SJCRH30 (cell line): ENCODE measurements around the gene ITPR2. TPM values are rescaled to one million over a fixed set of nuclear protein-coding genes. Genes with fewer than 3 reads are reported as not detected.
A peak's percentile ranks its signal among the peaks of the same experiment; 100 is the strongest.

ENCODE experiments used
- DNase-seq, 2 experiments: peaks; one replicate each; pipeline ENCODE4 v3.0.0-alpha.2; 2015 to 2020
- H3K27ac ChIP-seq: fragments of 250-450 bp; sonication (Bioruptor Pico); 2 replicates; pipeline ENCODE4 v1.5.1; 2020; ENCODE audit warnings: mild to moderate bottlenecking, moderate library complexity
- H3K27me3 ChIP-seq: fragments of 250-450 bp; sonication (Bioruptor Pico); 2 replicates; pipeline ENCODE4 v1.5.1; 2020; ENCODE audit warnings: mild to moderate bottlenecking, moderate library complexity
- H3K36me3 ChIP-seq: fragments of 250-450 bp; sonication (Bioruptor Pico); 2 replicates; pipeline ENCODE4 v1.5.1; 2020; ENCODE audit warnings: mild to moderate bottlenecking, moderate library complexity
- H3K4me1 ChIP-seq: fragments of 250-450 bp; sonication (Bioruptor Pico); 2 replicates; pipeline ENCODE4 v1.5.1; 2020; ENCODE audit warnings: mild to moderate bottlenecking, moderate library complexity
- H3K4me3 ChIP-seq: fragments of 250-450 bp; sonication (Bioruptor Pico); 2 replicates; pipeline ENCODE4 v1.5.1; 2020; ENCODE audit warnings: mild to moderate bottlenecking, moderate library complexity
- H3K9me3 ChIP-seq: fragments of 250-450 bp; sonication (Bioruptor Pico); replicated peaks from 2 replicates; pipeline ENCODE4 v1.5.1; 2020; ENCODE audit warnings: mild to moderate bottlenecking, moderate library complexity
- total RNA-seq: library from RNA; depleted of rRNA; stranded (reverse); fragments of >200 nt; shearing (Covaris generic); gene quantifications from 2 replicates; pipeline ENCODE4 v1.2.3, GENCODE V29; 2014

The ITPR2 gene
- total RNA-seq, 1 experiment from 2014 or later: 8.7 TPM

DNA sequence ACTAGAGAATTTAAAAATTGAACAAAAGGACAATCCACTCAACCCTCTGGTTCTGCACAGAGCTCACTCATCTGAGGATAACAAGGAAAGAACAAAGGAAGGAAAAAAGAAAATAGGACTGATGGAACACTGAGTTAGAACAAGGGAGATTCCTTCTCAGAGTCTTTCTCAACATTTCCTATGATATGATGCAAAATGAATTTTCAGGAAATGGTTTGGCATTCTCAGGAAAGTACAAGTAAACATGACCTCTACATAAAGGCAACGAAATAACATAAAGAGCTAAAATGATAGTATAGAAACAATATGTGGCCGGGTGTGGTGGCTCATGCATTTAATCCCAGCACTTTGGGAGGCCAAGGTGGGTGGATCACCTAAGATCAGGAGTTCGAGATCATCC lies 135.8 kb downstream of the ITPR2 start:
- H3K9me3 ChIP-seq: no peaks in the 10 kb centered on the region
- H3K27me3 ChIP-seq: no peaks in the 10 kb centered on the region
- DNase-seq: no peak
- no peaks in the 10 kb centered on the region for H3K36me3 ChIP-seq
- H3K4me1 ChIP-seq: no peaks in the 10 kb centered on the region
- no peak overlapping the region for H3K4me3 ChIP-seq
- H3K27ac ChIP-seq: no peak overlapping the region

DNA sequence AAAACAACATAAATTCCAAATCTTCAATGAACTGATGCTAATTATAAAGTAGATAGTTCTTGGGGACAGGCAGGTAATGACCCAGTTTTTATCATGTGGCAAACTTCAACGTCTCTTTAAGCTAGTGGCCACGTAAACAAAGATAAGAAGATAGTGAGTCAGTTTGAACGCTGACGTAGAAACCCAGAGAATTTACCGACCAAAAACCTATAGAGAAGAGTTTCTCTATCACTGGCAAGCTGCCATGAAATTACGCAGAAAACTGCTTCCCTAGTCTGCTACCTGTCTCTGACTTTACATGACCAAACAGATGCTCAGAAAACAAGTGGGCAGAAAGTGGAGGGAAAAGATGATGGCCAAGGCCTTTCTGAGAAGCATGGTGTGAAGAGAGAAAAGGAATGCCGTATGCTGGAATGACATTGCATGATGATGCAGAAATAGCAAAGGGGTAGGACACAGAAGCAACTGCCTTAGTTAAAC lies 136.3 kb downstream of the ITPR2 start:
- Histone ChIP-seq H3K27ac (no peak overlapping the region), H3K27me3 (no peaks in the 10 kb centered on the region), H3K36me3 (no peaks in the 10 kb centered on the region), H3K4me1 (no peaks in the 10 kb centered on the region), H3K4me3 (no peak overlapping the region), H3K9me3 (no peaks in the 10 kb centered on the region)
- no peak for DNase-seq

DNA sequence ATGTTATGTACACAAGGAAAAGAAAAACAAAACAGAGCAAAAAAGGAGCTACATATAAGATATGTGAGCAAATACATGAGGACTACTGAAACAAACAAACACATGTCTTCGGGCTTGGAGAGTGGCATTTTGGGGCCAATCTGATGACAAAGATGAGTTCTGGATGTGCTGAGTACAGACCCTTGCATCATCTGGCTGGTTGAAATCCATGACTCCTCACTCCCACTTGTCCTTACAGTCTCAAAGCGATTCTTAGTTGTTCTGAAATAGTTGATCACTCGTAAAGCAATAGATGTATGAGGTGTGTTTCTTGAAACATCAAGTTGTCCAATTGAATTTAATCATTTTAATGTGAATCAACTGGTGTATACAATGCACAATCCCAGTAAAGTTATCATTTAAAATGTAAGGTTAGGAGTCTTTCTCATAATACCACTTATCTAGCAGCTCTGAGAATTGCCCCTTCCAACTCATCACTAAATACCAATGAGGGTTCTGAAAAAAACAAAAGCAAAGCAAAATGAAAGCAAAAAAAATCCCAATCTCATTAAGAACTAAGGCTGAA lies 136.9 kb downstream of the ITPR2 start:
- H3K27ac ChIP-seq: no peak overlapping the region

DNA sequence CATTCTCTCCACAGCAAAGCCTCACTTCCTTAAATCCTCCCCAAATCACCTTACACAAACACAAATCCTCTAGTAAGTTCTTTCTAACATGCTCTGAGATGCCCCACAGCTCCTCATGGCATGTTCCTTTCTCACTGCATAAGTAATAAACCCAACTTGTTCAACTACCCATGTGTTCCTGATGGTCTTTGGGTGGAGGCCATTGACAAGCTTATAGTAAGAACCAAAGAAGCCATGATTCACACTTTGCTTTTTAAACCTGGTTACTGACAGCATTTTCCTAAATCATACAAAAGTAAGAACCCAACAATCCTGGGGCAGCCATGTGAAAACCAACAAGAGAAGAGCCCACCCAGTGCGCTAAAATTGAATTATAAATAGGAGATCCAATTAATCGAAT lies 138.6 kb downstream of the ITPR2 start:
- peaks cover 3% of the 10 kb centered on the region; the same call in 1 of the 2 replicates for H3K4me1 ChIP-seq
- H3K36me3 ChIP-seq: no peaks in the 10 kb centered on the region
- H3K27me3 ChIP-seq: no peaks in the 10 kb centered on the region
- no peaks in the 10 kb centered on the region for H3K9me3 ChIP-seq
- H3K4me3 ChIP-seq: no peak overlapping the region
- no peak for DNase-seq
- no peak overlapping the region for H3K27ac ChIP-seq

More for the DNA sequence above, 136.9 kb downstream of the ITPR2 start:
- Histone ChIP-seq H3K36me3 (no peaks in the 10 kb centered on the region), H3K4me1 (peaks cover 3% of the 10 kb centered on the region; the same call in 1 of the 2 replicates), H3K9me3 (no peaks in the 10 kb centered on the region), H3K27me3 (no peaks in the 10 kb centered on the region), H3K4me3 (no peak overlapping the region)
- DNase-seq: no peak

DNA sequence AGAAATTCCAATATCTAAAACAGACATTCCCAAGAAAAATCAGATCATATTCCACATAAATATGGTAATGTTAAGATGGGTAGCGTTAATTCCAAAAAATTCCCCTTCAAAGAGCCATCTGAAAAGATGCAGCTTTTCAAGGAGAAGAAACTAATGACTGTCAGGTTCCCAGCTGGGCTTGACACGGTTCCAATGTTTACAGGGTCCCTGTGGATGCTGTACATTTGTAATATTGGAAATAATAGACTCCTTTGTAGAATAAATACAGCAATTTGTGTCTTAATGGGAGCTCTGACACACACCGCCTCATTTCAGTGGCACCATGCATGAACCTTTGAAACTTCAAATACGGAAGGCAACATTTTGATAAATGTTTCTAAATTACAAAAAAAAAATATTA lies 140.6 kb downstream of the ITPR2 start:
- no peaks in the 10 kb centered on the region for H3K36me3 ChIP-seq
- H3K4me1 ChIP-seq: peaks cover 3% of the 10 kb centered on the region; the same call in 1 of the 2 replicates
- DNase-seq: no peak
- no peaks in the 10 kb centered on the region for H3K27me3 ChIP-seq
- no peak overlapping the region for H3K27ac ChIP-seq
- H3K9me3 ChIP-seq: no peaks in the 10 kb centered on the region
- no peak overlapping the region for H3K4me3 ChIP-seq

DNA sequence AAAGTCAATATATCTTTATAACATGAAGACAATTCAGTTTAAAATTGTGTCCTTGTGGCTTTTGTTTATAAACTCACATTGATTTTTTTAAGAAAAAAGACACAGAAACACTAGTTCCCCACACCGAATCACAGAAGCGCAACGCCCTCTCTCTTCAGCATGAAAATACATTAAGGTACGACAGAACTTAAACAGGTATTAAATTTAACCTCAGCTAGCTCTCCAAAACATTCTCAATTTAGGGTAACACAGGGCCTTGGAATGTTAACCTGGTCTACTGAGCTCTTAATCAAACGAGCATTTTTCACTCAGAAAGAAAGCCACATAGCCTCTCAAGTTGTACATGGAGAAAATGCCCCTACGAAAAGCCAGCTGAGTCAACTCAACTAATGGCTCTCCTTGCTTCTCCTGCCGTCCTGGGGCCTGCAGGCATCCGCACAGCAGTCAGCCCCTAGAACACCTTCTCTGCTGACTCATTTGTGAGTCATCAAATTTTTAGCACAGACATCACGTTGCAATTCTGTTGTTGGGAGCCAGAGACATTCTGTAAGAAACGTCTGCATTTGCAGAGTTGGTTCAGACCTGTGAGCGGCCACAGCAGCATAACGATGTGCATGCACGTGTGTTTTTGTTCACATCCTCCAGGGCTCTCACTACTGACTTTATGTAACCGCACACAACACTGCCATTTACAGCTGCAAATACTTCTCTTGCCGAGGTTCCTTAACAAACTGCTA lies 141.6 kb downstream of the ITPR2 start:
- DNase-seq: peak; percentile 26 to 40
- Histone ChIP-seq H3K4me1 (peaks cover 3% of the 10 kb centered on the region; the same call in 1 of the 2 replicates), H3K27me3 (no peaks in the 10 kb centered on the region), H3K36me3 (no peaks in the 10 kb centered on the region), H3K4me3 (no peak overlapping the region), H3K27ac (no peak overlapping the region), H3K9me3 (no peaks in the 10 kb centered on the region)

DNA sequence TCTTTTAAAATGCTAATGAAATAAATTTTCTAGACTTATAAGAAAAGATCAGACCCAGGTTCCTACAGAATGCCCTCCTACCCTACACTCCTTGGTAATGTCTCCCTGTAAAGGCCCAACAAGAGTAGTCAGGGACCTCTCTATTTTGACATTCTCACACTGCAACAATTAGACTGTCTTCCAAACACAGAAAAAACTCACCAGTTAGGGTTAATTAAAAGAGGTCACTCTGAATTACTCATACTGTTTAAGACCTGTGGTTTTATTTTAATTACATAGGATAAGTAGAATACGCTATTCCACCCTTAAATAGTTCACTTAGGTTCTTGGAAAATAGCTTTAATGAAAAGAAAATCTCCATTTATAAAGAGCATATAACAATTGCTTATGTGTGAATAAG lies 142.4 kb downstream of the ITPR2 start:
- no peak overlapping the region for H3K27ac ChIP-seq
- H3K4me1 ChIP-seq: peaks cover 3% of the 10 kb centered on the region; the same call in 1 of the 2 replicates
- DNase-seq: no peak
- no peaks in the 10 kb centered on the region for H3K9me3 ChIP-seq
- no peaks in the 10 kb centered on the region for H3K27me3 ChIP-seq
- H3K4me3 ChIP-seq: no peak overlapping the region
- H3K36me3 ChIP-seq: no peaks in the 10 kb centered on the region

DNA sequence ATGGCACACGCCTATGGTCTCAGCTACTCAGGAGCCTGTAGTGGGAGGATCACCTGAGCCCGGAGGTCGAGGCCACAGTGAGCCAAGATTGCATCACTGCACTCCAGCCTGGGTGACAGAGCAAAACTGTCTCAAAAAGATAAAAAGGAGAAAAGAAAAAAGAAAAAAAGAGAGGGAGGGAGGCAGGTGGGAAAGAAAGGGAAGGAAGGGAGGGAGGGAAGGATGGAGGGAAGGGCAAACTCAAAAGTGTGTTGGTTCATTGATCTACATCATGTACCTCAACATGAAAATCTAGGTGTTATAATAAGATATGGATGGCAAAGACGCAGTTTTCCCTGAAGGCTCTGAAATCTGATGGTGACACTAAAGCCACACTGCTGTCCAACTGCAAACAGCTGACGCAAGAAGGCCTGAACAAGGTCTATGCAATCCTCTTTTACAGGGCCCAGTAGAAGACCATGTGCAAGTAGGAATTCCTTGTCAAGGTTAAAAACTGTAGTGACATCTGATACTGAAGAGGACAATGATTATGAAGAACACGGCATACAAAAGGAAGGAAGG lies 143.6 kb downstream of the ITPR2 start:
- Histone ChIP-seq H3K4me1 (peaks cover 3% of the 10 kb centered on the region; the same call in 1 of the 2 replicates), H3K4me3 (no peak overlapping the region), H3K27ac (no peak overlapping the region), H3K36me3 (no peaks in the 10 kb centered on the region; the same call in 1 of the 2 replicates), H3K9me3 (no peaks in the 10 kb centered on the region), H3K27me3 (no peaks in the 10 kb centered on the region)
- DNase-seq: no peak

DNA sequence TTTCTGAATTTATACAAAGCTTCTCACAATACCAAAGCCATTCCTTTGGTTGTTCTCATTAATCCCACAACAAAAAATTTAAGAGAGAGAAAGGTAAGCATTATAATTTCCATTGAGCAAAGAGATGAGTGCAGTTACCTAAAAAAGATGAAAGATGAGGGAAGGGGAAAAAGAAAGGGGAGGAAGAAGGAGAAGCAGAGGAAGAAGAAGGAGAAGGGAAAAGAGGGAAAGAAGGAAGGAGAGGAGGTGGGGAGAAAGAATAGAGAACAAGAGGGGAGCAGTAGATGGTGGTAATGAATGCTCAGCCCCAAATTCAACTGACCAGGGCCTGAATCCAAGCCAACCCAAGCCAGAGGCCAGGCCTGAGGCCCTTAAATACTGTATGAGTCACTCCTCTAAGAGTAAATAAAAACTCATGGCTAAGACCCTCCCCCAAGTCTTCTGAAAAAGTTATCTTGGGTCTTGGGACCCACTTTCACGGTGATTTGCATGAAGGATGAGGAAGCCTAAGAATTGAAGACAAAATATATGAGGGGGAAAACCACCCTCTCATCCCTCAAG lies 144.6 kb downstream of the ITPR2 start:
- Histone ChIP-seq H3K36me3 (no peaks in the 10 kb centered on the region; the same call in 1 of the 2 replicates), H3K4me1 (peaks cover 3% of the 10 kb centered on the region; the same call in 1 of the 2 replicates), H3K27me3 (no peaks in the 10 kb centered on the region), H3K9me3 (peaks cover 3% of the 10 kb centered on the region; the same call in 1 of the 2 replicates), H3K4me3 (no peak overlapping the region), H3K27ac (no peak overlapping the region)
- no peak for DNase-seq

DNA sequence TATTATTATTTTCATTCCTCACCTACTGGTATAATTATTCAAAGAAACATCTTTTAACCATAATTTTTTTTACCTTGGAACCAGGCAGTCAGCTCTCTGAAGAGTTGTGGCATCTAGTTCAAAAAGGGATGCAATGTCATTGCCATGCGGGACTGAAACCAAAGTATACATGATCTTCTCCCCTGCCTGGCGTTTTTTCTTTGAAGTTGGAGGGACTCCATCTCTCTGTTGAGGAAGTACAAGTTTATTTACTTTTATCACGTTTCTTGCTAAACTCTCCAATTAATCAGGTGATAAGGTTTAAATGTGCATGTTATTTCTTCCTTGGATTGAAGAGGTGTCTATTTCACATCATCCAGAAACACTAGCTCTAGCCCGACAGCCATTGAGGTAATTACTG lies 146.6 kb downstream of the ITPR2 start:
- H3K27ac ChIP-seq: no peak overlapping the region
- DNase-seq: no peak
- H3K4me1 ChIP-seq: peaks cover 3% of the 10 kb centered on the region; the same call in 1 of the 2 replicates
- H3K36me3 ChIP-seq: no peaks in the 10 kb centered on the region; the same call in 1 of the 2 replicates
- H3K9me3 ChIP-seq: peaks cover 3% of the 10 kb centered on the region; the same call in 1 of the 2 replicates
- no peaks in the 10 kb centered on the region for H3K27me3 ChIP-seq
- no peak overlapping the region for H3K4me3 ChIP-seq

DNA sequence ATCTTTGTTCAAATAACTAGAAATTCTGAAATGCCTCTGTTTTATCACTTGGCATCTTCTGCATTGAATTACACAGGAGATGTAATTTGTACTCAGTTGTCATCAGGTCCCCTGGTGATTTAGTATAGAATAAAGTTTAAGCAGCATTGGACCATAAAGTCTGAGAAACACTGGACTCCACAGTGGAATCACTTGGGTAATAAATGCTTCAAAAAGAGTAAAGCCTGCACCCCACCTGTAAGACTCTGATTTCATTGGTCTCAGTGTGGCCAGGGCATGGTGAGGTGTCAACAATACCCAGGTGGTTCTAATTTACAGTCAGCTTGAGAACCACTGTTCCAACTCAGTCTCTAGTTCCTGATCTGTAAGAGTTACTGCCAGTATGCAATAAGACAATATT lies 148.9 kb downstream of the ITPR2 start:
- Histone ChIP-seq H3K36me3 (no peaks in the 10 kb centered on the region; the same call in 1 of the 2 replicates), H3K4me3 (no peak overlapping the region), H3K27ac (no peak overlapping the region), H3K4me1 (no peaks in the 10 kb centered on the region; the same call in 1 of the 2 replicates), H3K9me3 (peaks cover 3% of the 10 kb centered on the region; the same call in 1 of the 2 replicates), H3K27me3 (no peaks in the 10 kb centered on the region)
- no peak for DNase-seq

DNA sequence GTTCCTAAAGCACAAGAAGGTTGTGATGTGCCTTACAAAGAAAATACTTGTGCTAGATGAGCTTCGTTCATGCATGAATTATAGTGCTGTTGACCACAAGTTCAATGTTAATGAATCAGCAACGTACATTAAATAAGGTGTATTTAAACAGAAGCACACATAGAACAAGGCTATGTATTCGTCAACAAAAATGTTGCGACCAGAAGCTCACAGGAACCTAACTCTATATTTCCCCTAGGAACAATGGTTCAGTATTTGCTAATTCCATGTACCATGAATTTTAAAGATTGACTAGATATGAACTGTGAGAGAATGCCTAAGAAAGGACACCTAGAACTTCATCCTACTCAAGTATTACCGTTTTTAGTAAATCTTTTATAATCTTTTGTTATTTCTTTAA lies 149.6 kb downstream of the ITPR2 start:
- H3K9me3 ChIP-seq: peaks cover 3% of the 10 kb centered on the region; the same call in 1 of the 2 replicates
- H3K27me3 ChIP-seq: no peaks in the 10 kb centered on the region
- H3K27ac ChIP-seq: no peak overlapping the region
- H3K4me3 ChIP-seq: no peak overlapping the region
- no peaks in the 10 kb centered on the region; the same call in 1 of the 2 replicates for H3K36me3 ChIP-seq
- no peaks in the 10 kb centered on the region; the same call in 1 of the 2 replicates for H3K4me1 ChIP-seq
- DNase-seq: no peak

DNA sequence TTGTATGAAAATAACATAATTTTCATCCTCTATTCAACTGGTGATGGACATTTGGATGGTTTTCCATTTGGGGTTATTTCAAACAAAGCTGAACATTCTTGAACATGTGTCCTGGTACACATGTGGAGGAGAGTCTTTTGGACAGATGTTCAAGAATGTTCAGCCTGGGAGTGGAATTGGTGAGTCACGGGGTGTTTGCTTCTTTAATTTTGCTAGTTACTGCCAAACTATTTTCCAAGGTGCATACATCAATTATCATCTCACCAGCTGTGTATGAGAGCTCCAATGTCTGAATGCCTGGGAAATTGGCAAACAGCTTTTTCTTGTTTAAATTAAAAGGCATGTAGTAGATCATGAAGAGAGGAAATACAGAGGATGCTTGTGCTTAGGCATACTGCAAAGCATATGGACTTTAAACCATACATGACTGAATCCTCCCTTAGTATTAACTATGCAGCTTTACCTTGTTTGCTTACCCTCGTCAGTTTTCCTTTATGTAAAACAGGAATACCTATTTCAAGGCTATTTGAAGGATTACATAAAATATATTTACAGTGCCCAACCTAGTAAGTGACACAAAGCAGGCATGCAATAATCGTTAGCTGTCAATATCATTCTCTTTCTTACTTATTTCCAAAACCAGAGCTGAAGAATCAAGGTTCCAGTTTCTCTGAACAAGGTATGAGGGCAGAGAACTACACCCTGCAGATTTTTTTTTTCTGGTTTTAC lies 152.1 kb downstream of the ITPR2 start:
- Histone ChIP-seq H3K36me3 (no peaks in the 10 kb centered on the region; the same call in 1 of the 2 replicates), H3K27ac (no peak overlapping the region), H3K27me3 (no peaks in the 10 kb centered on the region), H3K9me3 (peaks cover 3% of the 10 kb centered on the region; the same call in 1 of the 2 replicates), H3K4me1 (no peaks in the 10 kb centered on the region; the same call in 1 of the 2 replicates), H3K4me3 (no peak overlapping the region)
- peak in 1 of 2 experiments; percentile 18 for DNase-seq
